Measurements from ENCODE around the gene IGSF8.
"Not testable (repeated sequence)": the region's sequence is repeated elsewhere in the genome, so short reads cannot be mapped to it uniquely, and the experiment has no call there.

Gene IGSF8

DNA sequence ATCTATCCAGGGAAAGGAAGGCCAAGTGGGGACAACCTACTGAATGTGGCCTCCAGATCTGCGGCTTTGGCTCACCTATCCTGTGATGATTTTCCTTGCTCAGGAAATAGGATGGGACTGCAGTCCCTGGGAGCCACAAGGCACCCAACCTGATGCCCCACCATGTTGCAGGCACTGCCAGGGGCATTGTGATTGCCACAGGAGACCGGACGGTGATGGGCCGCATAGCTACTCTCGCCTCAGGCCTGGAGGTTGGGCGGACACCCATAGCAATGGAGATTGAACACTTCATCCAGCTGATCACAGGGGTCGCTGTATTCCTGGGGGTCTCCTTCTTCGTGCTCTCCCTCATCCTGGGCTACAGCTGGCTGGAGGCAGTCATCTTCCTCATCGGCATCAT lies 29.0 kb upstream of the IGSF8 start:
- DNase-seq (ENCODE audit: low spot score), result no peak

DNA sequence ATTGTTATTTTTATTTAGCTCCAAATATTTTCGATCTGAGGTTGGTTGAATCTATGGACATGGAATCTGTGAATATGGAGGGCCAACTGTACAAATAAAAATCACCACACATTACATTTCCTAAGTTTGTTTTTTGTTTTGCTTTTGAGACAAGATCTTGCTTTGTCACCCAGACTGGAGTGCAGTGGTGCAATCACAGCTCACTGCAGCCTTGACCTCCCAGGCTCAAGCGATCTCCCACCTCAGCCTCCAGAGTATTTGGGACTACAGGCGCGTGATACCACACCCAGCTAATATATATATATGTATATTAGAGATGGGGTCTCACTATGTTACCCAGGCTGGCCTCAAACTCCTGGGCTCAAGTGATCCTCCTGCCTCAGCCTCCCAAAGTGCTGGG lies 27.9 kb upstream of the IGSF8 start:
- DNase-seq (ENCODE audit: low spot score), result not testable (repeated sequence)

- no peak for DNase-seq (ENCODE audit: low spot score)
These were observed 27.3 kb upstream of the IGSF8 start for GRCh38 chr1:160125746-160126145.

DNA sequence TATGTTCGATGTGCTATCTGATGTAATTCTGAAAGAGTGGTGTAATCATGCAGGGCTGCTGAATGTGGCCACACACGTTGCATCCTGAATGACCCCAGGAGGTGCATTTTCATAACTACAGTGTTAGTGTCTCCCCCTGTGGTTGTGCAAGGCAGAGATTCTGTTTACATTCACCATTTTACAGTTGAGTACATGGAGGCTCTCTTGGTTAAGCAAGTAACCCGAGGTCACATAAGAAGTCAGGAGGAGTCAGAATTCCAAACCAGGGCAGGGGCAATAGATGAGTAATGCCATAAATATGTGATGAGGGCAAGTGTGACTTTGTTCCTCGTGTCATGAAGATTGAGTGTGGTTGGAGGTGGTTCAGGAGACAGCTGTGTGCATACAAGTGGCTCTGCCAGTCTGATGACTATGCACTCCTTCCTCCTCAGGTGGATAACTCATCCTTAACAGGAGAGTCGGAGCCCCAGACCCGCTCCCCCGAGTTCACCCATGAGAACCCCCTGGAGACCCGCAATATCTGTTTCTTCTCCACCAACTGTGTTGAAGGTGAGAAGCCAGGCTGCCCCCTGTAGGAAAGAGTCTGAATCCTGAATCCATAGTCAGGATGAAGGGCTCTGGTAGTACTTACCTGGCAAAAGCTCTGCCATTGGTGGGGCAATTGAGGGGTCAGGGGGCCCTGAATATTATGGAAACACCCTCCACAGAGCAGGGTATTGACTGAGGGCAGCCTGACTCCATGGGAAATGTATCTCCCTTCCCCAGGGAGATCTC lies 26.5 kb upstream of the IGSF8 start:
- peak; percentile 33 for DNase-seq (ENCODE audit: low spot score)

DNA sequence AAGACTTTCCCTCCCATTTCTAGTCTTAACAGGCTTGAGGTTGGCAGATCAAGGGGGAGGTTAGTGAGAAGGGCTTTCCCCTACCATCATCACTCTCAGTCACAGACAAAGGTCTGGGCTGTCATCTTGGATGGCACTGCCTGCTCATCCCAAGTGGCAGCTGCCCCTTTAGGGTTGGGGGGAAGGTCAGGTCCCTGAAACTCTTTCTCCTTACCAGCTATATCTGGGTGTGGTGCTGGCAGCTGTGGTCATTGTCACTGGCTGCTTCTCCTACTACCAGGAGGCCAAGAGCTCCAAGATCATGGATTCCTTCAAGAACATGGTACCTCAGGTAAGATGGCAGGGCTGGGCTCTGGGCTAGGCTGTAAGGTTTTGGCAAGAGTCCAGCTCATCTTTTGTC lies 25.3 kb upstream of the IGSF8 start:
- DNase-seq (ENCODE audit: low spot score), result no peak

- DNase-seq (ENCODE audit: low spot score), result no peak
These were observed 24.6 kb upstream of the IGSF8 start for GRCh38 chr1:160122978-160123495.

GRCh38 chr1:160121388-160121787 lies 23.0 kb upstream of the IGSF8 start:
- DNase-seq (ENCODE audit: low spot score), result no peak

DNA sequence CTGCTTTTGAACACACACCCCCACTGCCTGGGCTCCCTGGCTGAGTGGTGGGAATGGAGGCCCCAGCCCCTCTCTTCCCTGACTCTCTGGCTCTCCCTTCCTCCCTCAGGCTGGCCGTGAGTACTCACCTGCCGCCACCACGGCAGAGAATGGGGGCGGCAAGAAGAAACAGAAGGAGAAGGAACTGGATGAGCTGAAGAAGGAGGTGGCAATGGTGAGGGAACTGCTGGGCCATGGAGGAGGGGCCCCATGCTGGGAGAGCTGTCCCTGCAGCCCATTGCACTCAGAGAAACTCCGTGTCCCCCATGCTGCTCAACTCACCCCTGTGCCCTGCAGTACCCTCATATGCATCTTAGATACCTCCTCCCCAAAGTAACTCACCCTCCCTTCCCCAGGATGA lies 22.4 kb upstream of the IGSF8 start:
- no peak for DNase-seq (ENCODE audit: low spot score)

GRCh38 chr1:160118928-160119327 lies 20.5 kb upstream of the IGSF8 start:
- DNase-seq (ENCODE audit: low spot score), result no peak

GRCh38 chr1:160117709-160118183 lies 19.3 kb upstream of the IGSF8 start:
- no peak for DNase-seq (ENCODE audit: low spot score)

GRCh38 chr1:160117300-160117699 lies 18.9 kb upstream of the IGSF8 start:
- DNase-seq (ENCODE audit: low spot score), result no peak

DNA sequence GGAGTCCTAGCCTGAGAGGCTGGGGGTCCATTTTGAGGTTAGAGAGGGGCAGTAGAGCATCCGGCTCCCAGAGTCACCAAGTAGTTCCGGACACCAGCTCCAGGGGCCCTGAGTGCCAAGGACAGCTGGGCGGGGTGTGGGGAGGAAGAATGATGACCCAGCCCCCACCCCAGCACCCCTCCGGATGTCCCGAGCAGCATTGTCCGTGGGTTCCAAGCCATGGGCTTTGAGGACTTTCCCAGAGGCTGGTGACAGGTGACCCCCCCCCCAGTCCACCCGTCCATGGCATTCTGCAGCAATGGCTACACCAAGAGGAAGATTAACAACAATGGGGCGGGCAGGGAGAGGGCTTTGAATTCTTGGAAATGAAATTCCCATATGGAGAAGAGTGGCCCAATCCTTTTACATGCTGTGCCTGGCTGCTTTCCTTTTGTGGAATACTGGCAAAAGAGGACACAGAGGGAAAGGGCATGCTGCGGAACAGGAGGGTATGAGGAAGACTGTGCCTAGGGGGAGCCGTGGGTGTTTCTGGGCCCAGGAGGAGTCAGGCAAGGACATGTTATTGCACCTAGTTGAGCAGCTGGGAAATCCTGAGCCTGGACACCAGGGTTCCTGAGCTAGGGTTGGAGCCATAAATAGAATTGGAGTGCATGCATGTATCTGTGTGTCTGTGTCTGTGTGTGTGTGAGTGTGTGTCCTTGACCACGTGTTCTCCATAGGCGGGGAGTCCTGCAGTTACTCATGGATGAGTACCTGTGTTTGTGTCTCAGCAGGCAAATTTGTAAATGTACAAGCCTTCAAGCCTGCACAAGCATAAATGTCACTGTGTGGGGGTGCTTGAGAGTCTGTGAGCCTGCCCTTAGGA lies 18.1 kb upstream of the IGSF8 start:
- no peak for DNase-seq (ENCODE audit: low spot score)

DNA sequence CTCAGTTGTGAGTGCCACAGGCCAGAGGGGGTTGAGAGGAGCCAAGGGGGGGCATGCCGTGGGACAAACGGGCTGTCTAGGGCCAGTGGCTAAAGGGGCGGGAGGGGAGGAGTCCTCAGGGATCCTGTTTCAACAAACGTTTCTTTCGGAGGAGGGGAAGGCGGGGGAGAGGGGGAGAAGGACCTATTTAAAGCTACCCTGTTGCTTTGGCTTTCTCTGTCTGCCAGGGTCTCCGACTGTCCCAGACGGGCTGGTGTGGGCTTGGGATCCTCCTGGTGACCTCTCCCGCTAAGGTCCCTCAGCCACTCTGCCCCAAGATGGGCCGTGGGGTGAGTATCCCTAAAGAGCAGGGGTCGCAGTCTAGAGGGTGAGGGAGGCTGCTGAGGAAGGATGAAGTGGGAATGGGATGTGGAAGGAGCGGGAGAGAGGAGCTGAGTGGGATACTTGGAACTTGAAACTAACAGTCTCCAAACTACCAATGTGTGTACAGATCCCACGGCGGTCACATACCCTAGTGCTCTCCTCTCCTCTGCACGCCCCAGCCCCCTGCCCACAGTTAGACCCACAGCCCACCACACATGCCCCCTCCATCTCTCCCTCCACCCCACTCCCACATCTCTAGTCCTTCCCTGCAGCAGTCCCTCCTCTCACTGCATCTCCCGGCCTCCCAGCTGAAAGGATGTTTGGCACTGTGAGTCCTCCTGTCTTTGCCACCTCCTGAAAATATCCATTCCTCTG lies 17.3 kb upstream of the IGSF8 start, which contains the start of gene ATP1A2:
TSS of gene ATP1A2 (plus strand) at position 215 of the 738 bp plus-strand sequence. CDS start at position 318, 103 bp downstream.
- DNase-seq (ENCODE audit: low spot score), result no peak

GRCh38 chr1:160114085-160114484 lies 15.7 kb upstream of the IGSF8 start:
- DNase-seq (ENCODE audit: low spot score), result no peak

DNA sequence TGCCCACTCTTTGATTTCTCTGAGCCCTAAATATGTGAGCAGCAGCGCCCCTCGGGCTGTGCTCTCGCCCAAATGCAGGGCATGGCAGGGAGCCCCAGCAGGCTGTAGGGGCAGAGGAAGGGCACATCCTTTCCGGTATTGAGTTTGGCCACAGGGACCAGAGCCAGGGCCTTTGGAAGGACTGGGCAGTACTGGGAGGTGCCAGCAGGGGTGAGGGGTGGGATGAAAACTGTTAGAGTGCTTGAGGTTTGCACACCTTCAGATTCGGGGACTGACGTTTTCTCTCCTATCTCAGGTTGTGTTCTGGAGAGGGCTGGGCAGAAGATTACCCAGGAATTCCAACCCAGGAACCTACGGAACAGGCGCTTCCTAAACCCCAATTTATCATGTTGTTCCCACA lies 15.0 kb upstream of the IGSF8 start:
- no peak for DNase-seq (ENCODE audit: low spot score)

- DNase-seq (ENCODE audit: low spot score), result no peak
These were observed 13.9 kb upstream of the IGSF8 start for GRCh38 chr1:160112357-160112756.

DNA sequence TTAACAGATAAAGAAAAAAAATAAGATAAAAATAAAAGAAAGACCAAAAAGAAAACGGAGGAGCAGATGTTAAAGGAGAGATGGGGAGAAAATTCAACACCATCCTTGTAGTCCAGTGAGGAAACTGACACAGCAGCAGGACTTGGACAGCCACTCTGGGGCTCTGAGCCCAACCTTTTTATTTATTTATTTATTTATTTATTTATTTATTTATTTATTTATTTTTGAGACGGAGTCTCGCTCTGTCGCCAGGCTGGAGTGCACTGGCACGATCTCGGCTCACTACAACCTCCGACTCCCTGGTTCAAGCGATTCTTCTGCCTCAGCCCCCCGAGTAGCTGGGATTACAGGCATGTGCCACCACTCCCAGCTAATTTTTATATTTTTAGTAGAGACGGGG lies 13.0 kb upstream of the IGSF8 start:
- not testable (repeated sequence) for DNase-seq (ENCODE audit: low spot score)

DNA sequence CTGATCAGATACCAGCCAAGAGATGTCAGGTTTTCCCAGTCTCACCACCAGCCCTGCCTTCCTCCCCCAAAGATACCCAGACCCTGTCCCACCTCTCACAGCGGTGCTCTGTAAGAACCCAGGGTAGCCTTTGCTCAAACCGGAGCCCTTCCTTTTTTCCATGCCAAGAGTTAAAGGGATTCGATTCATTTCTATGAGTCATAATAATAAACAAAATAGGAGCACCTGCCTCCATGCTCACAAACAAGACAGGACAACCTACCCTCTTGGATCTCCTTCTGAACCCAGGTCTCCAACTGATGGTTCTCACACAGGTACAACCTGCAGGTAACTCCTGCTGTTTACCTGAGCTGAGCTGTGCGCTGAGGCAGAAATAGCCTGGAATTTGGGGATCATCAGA lies 11.3 kb upstream of the IGSF8 start:
- DNase-seq (ENCODE audit: low spot score), result no peak

DNA sequence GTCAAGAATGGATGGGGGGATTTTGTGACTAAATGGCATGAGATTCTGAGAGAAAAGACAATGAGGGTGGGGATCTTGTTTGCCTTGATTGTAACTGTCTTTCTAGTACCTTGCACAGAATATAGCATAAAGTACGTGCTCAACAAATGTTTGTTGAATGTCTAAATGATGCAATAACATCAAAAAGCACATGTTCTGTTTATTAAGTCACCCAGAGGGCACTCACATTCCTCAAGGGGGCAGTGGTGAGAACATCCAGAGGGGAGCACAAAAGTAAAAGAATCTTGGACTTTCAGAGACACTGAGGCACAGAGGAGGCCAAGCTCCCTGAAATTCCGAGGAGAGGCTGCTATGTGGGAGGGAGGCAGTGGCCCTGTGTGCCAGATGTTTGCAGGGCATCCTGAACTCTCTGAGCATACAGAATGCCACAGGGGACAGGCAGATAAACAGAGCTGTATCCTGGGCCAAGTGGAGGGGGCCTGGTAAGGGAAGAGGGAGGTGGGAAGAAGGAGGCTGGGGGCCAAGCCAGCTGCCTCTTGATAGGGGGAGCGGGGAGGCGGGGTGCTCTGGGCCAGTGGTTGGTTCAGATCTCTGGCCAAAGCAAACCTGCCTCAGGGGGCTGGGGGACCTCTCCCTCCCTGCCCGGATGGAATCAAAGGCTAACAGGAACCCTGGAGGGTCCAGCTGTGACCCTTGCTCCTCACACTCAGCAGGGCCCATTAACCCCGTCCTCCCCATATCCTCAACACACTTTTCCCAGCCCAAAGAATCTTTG lies 10.7 kb upstream of the IGSF8 start:
- no peak for DNase-seq (ENCODE audit: low spot score)

GRCh38 chr1:160107512-160107911 lies 9.1 kb upstream of the IGSF8 start:
- DNase-seq (ENCODE audit: low spot score), result no peak

DNA sequence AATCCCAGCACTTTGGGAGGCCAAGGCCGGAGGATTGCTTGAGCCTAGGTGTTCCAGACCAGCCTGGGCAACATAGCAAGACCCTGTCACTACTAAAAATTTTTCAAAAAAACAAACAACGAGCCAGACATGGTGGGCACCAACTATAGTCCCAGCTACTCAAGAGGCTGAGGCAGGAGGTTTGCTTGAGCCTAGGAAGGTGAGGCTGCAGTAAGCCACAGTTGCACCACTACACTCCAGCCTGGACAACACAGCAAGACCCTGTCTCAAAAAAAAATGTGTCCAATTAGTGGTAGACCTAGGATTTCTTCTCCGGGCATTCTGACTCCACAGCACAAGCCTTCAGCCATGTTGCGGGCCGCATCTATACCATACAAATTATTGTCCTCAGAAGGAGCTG lies 6.7 kb upstream of the IGSF8 start:
- DNase-seq (ENCODE audit: low spot score), result no peak
